Neural progenitor cell (in vitro differentiated cells): Measurements from ENCODE around the gene TMEFF2. TPM values are rescaled to one million over a fixed set of nuclear protein-coding genes. Genes with fewer than 3 reads are reported as not detected.
A peak's percentile ranks its signal among the peaks of the same experiment; 100 is the strongest.
"Not testable (repeated sequence)": the region's sequence is repeated elsewhere in the genome, so short reads cannot be mapped to it uniquely, and the experiment has no call there.

Source experiments
- DNase-seq: peaks from one replicate; pipeline ENCODE4 v3.0.0-alpha.2; 2016; ENCODE audit warnings: low spot score
- H2AFZ ChIP-seq: fragments of 200-600 bp; sonication (generic); replicated peaks from 2 replicates; pipeline ENCODE4 v1.6.1; 2016; ENCODE audit warnings: antibody characterized with exemption
- H3F3A ChIP-seq: fragments of 200-600 bp; sonication (generic); 2 replicates; pipeline ENCODE4 v1.6.1; 2016; ENCODE audit warnings: antibody characterized with exemption, low read depth
- H3K27ac ChIP-seq: fragments of 200-600 bp; sonication (generic); 2 replicates; pipeline ENCODE4 v1.5.1; 2016; ENCODE audit warnings: mild to moderate bottlenecking
- H3K27me3 ChIP-seq: fragments of 200-600 bp; sonication (generic); 2 replicates; pipeline ENCODE4 v1.6.1; 2016; ENCODE audit warnings: mild to moderate bottlenecking, moderate library complexity
- H3K36me3 ChIP-seq: fragments of 200-600 bp; sonication (generic); 2 replicates; pipeline ENCODE4 v1.5.1; 2016
- H3K4me1 ChIP-seq: fragments of 200-600 bp; sonication (generic); 2 replicates; pipeline ENCODE4 v1.6.1; 2016; ENCODE audit warnings: mixed run types
- H3K4me2 ChIP-seq: fragments of 200-600 bp; sonication (generic); 2 replicates; pipeline ENCODE4 v1.6.1; 2016
- H3K4me3 ChIP-seq: fragments of 200-600 bp; sonication (generic); 2 replicates; pipeline ENCODE4 v1.5.1; 2016
- H3K79me2 ChIP-seq: fragments of 200-600 bp; sonication (generic); 2 replicates; pipeline ENCODE4 v1.6.1; 2016; ENCODE audit warnings: low read depth
- H3K9ac ChIP-seq: fragments of 200-600 bp; sonication (generic); 2 replicates; pipeline ENCODE4 v1.6.1; 2016
- H3K9me3 ChIP-seq: fragments of 200-600 bp; sonication (generic); 2 replicates; pipeline ENCODE4 v1.5.1; 2016; ENCODE audit warnings: low read depth
- H4K20me1 ChIP-seq: fragments of 200-600 bp; sonication (generic); 2 replicates; pipeline ENCODE4 v1.6.1; 2016; ENCODE audit warnings: low read depth
- H3K27ac Mint-ChIP-seq: 3 replicates; pipeline ENCODE4 v1.8.0; 2021; ENCODE audit warnings: mixed read lengths
- H3K27me3 Mint-ChIP-seq: 2 replicates; pipeline ENCODE4 v1.8.0; 2022; ENCODE audit warnings: low read depth, mild to moderate bottlenecking, inconsistent platforms, moderate library complexity, mixed read lengths; ENCODE audit not compliant: insufficient read depth
- H3K36me3 Mint-ChIP-seq: 3 replicates; pipeline ENCODE4 v1.8.0; 2021; ENCODE audit warnings: mixed read lengths
- H3K4me1 Mint-ChIP-seq: 3 replicates; pipeline ENCODE4 v1.8.0; 2021; ENCODE audit warnings: mixed read lengths
- H3K4me3 Mint-ChIP-seq: 3 replicates; pipeline ENCODE4 v1.8.0; 2021; ENCODE audit warnings: mild to moderate bottlenecking, moderate library complexity, mixed read lengths
- H3K9me3 Mint-ChIP-seq: 3 replicates; pipeline ENCODE4 v1.8.0; 2020; ENCODE audit warnings: mixed read lengths
- CTCF ChIP-seq: fragments of 200-600 bp; sonication (generic); IDR thresholded peaks from 2 replicates; pipeline ENCODE4 v1.5.1; 2017; ENCODE audit warnings: antibody characterized with exemption, mild to moderate bottlenecking
- EZH2 ChIP-seq: fragments of 200-600 bp; sonication (generic); IDR thresholded peaks from 2 replicates; pipeline ENCODE4 v1.6.1; 2017; ENCODE audit warnings: antibody characterized with exemption, mild to moderate bottlenecking, moderate library complexity
- EZH2phosphoT487 ChIP-seq: fragments of 200-600 bp; sonication (generic); IDR thresholded peaks from 2 replicates; pipeline ENCODE4 v1.6.1; 2017; ENCODE audit warnings: antibody characterized with exemption
- total RNA-seq: library from RNA; depleted of rRNA; stranded (reverse); fragments of >200 nt; gene quantifications from 2 replicates; pipeline ENCODE4 v1.2.3, GENCODE V29; 2015; ENCODE audit warnings: low replicate concordance

Gene TMEFF2
- total RNA-seq, 1 donor from 2014 or later = 1.7 TPM

GRCh38 chr2:191922736-191923651 lies 271.7 kb downstream of the TMEFF2 start:
- H3K4me3 ChIP-seq = no peak overlapping the region
- peaks cover 11% of the 10 kb centered on the region for H3K9me3 Mint-ChIP-seq
- no peaks in the 10 kb centered on the region for H3K9me3 ChIP-seq
- peaks cover 10% of the 10 kb centered on the region for H3F3A ChIP-seq
- no peak for DNase-seq
- H3K79me2 ChIP-seq = no peaks in the 10 kb centered on the region
- H4K20me1 ChIP-seq = no peaks in the 10 kb centered on the region
- H3K27ac Mint-ChIP-seq = peak overlapping the region; percentile 78
- H3K4me1 ChIP-seq = peaks cover 10% of the 10 kb centered on the region
- no peaks in the 10 kb centered on the region for H3K27me3 ChIP-seq
- H3K27ac ChIP-seq = no peak overlapping the region
- no peaks in the 10 kb centered on the region for H3K36me3 ChIP-seq
- H2AFZ ChIP-seq = no peak overlapping the region
- H3K4me2 ChIP-seq = no peak overlapping the region
- H3K36me3 Mint-ChIP-seq = no peaks in the 10 kb centered on the region
- H3K4me3 Mint-ChIP-seq = no peak overlapping the region
- no peak overlapping the region for H3K9ac ChIP-seq
- no peak for TF ChIP-seq EZH2
- TF ChIP-seq EZH2phosphoT487 = no peak
- TF ChIP-seq CTCF = no peak
- H3K4me1 Mint-ChIP-seq = peaks cover 26% of the 10 kb centered on the region
- no peaks in the 10 kb centered on the region for H3K27me3 Mint-ChIP-seq

DNA sequence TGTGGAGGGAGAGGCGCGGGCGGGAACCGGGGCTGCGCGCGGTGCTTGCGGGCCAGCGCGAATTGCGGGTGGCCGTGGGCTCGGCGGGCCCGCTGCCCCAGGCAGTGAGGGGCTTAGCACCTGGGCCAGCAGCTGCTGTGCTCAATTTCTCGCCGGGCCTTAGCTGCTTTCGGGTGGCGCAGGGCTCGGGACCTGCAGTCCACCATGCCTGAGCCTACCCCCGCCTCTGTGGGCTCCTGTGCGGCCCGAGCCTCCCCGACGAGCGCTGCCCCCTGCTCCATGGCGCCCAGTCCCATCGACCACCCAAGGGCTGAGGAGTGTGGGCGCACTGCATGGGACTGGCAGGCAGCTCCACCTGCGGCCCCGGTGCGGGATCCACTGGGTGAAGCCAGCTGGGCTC lies 273.1 kb downstream of the TMEFF2 start:
- H2AFZ ChIP-seq, H3K27me3 ChIP-seq, H3K4me3 Mint-ChIP-seq, H4K20me1 ChIP-seq, H3K4me1 ChIP-seq, H3F3A ChIP-seq, H3K36me3 Mint-ChIP-seq, H3K9me3 ChIP-seq, H3K27ac ChIP-seq, H3K4me3 ChIP-seq, H3K4me2 ChIP-seq, H3K79me2 ChIP-seq, H3K27me3 Mint-ChIP-seq, H3K36me3 ChIP-seq, H3K9ac ChIP-seq, H3K27ac Mint-ChIP-seq, DNase-seq: not testable (repeated sequence)
- H3K9me3 Mint-ChIP-seq = peaks cover 11% of the 10 kb centered on the region
- H3K4me1 Mint-ChIP-seq = peaks cover 15% of the 10 kb centered on the region

DNA sequence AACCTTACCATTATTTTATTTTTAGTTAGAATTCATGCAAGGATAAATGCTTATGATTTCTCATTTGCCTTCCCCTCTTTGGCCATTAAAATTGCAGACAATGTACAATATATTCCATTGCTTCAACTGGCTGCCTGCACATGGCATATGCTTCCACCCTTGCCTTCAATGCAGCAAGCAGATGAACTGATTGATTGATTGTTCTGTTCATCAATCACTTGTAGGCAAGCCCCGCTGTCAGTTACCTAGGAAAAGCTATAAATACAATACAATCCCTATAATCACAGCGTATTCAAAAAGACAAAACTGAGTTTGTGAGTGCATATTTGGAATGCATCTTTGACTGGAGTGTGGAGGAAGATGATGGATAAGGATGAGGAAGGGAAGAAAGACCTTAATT lies 274.2 kb downstream of the TMEFF2 start:
- no peak for DNase-seq
- Mint-ChIP-seq H3K27ac (no peak overlapping the region), H3K4me3 (no peak overlapping the region), H3K9me3 (peaks cover 11% of the 10 kb centered on the region), H3K36me3 (no peaks in the 10 kb centered on the region), H3K27me3 (no peaks in the 10 kb centered on the region), H3K4me1 (peaks cover 15% of the 10 kb centered on the region)
- TF ChIP-seq EZH2 (no peak), CTCF (no peak), EZH2phosphoT487 (no peak)
- no peak overlapping the region for H2AFZ ChIP-seq
- no peaks in the 10 kb centered on the region for H3K79me2 ChIP-seq
- H3K9ac ChIP-seq = no peak overlapping the region
- no peak overlapping the region for H3K4me3 ChIP-seq
- H4K20me1 ChIP-seq = no peaks in the 10 kb centered on the region
- no peak overlapping the region for H3K4me2 ChIP-seq
- no peak overlapping the region for H3K27ac ChIP-seq
- no peaks in the 10 kb centered on the region for H3K27me3 ChIP-seq
- H3K36me3 ChIP-seq = no peaks in the 10 kb centered on the region
- H3F3A ChIP-seq = no peaks in the 10 kb centered on the region
- H3K9me3 ChIP-seq = no peaks in the 10 kb centered on the region
- no peaks in the 10 kb centered on the region for H3K4me1 ChIP-seq

GRCh38 chr2:191917967-191918651 lies 276.6 kb downstream of the TMEFF2 start:
- H3K27ac ChIP-seq = no peak overlapping the region
- H3K9ac ChIP-seq = no peak overlapping the region
- H2AFZ ChIP-seq = no peak overlapping the region
- H3K9me3 ChIP-seq = no peaks in the 10 kb centered on the region
- H3F3A ChIP-seq = no peaks in the 10 kb centered on the region
- H3K36me3 Mint-ChIP-seq = no peaks in the 10 kb centered on the region
- no peaks in the 10 kb centered on the region for H3K27me3 ChIP-seq
- no peaks in the 10 kb centered on the region for H3K79me2 ChIP-seq
- H3K4me1 ChIP-seq = no peaks in the 10 kb centered on the region
- H3K4me1 Mint-ChIP-seq = peaks cover 6% of the 10 kb centered on the region
- TF ChIP-seq EZH2phosphoT487 (no peak), CTCF (no peak), EZH2 (no peak)
- no peak for DNase-seq
- no peak overlapping the region for H3K4me2 ChIP-seq
- H3K4me3 ChIP-seq = no peak overlapping the region
- no peaks in the 10 kb centered on the region for H3K27me3 Mint-ChIP-seq
- peaks cover 10% of the 10 kb centered on the region for H3K9me3 Mint-ChIP-seq
- H3K36me3 ChIP-seq = no peaks in the 10 kb centered on the region
- H3K4me3 Mint-ChIP-seq = no peak overlapping the region
- H3K27ac Mint-ChIP-seq = no peak overlapping the region
- no peaks in the 10 kb centered on the region for H4K20me1 ChIP-seq
